Mesenchymal stem cell (in vitro differentiated cells and primary cell): ENCODE data around the gene MYH9.
"Not testable (repeated sequence)": the region's sequence is repeated elsewhere in the genome, so short reads cannot be mapped to it uniquely, and the experiment has no call there.

ENCODE experiments used
- DNase-seq: peaks from one replicate; pipeline ENCODE4 v3.0.0-alpha.2; 2013
- H2AFZ ChIP-seq: one replicate; pipeline ENCODE4 v1.6.1; 2013; ENCODE audit warnings: low read depth, mild to moderate bottlenecking, control low read depth, inconsistent platforms, low read length, moderate library complexity
- H2AK5ac ChIP-seq: 2 replicates; pipeline ENCODE4 v1.6.1; 2013; ENCODE audit warnings: low read length, moderate library complexity, mild to moderate bottlenecking, inconsistent platforms; ENCODE audit not compliant: severe bottlenecking
- H2BK120ac ChIP-seq: one replicate; pipeline ENCODE4 v1.6.1; 2013; ENCODE audit warnings: low read depth, mild to moderate bottlenecking, inconsistent platforms, low read length, moderate library complexity
- H2BK12ac ChIP-seq, 2 experiments: one replicate each; pipeline ENCODE4 v1.6.1; 2013; ENCODE audit warnings: inconsistent platforms in 2 of 2, low read length in 2 of 2, mild to moderate bottlenecking in 2 of 2, moderate library complexity in 2 of 2, control low read depth in 1 of 2
- H2BK15ac ChIP-seq: one replicate; pipeline ENCODE4 v1.6.1; 2013; ENCODE audit warnings: mild to moderate bottlenecking, low read depth, inconsistent platforms; ENCODE audit not compliant: poor library complexity, severe bottlenecking
- H2BK5ac ChIP-seq: 2 replicates; pipeline ENCODE4 v1.6.1; 2013; ENCODE audit warnings: low read depth, mild to moderate bottlenecking, low read length, control low read depth, inconsistent platforms; ENCODE audit not compliant: poor library complexity, severe bottlenecking
- H3K14ac ChIP-seq, 2 experiments: one replicate each; pipeline ENCODE4 v1.6.1; 2013; ENCODE audit warnings: inconsistent platforms in 2 of 2, low read length in 2 of 2, control low read depth in 1 of 2, mild to moderate bottlenecking in 1 of 2, moderate library complexity in 1 of 2
- H3K18ac ChIP-seq, 2 experiments: one replicate each; pipeline ENCODE4 v1.6.1; 2013; ENCODE audit warnings: inconsistent platforms in 2 of 2, low read length in 2 of 2, control low read depth in 1 of 2, low read depth in 1 of 2, mild to moderate bottlenecking in 1 of 2
- H3K23ac ChIP-seq, 2 experiments: one replicate each; pipeline ENCODE4 v1.6.1; 2013; ENCODE audit warnings: inconsistent platforms in 2 of 2, low read length in 2 of 2, mild to moderate bottlenecking in 2 of 2, moderate library complexity in 2 of 2, control low read depth in 1 of 2
- H3K27ac ChIP-seq: 2 replicates; pipeline ENCODE4 v1.5.1; 2013; ENCODE audit warnings: mild to moderate bottlenecking, moderate library complexity, low read length, control low read depth, inconsistent platforms; ENCODE audit not compliant: poor library complexity, severe bottlenecking
- H3K27me3 ChIP-seq, 2 experiments: 2 replicates each; pipeline versions ENCODE4 v1.6.1 to v1.7.0; 2013; ENCODE audit warnings: low read length in 2 of 2, mild to moderate bottlenecking in 2 of 2, moderate library complexity in 2 of 2, control low read depth in 1 of 2, inconsistent platforms in 1 of 2; ENCODE audit not compliant: control insufficient read depth in 1 of 2, insufficient read depth in 1 of 2
- H3K36me3 ChIP-seq, 2 experiments: 2 replicates each; pipeline versions ENCODE4 v1.6.1 to v1.7.0; 2013; ENCODE audit warnings: low read length in 2 of 2, control low read depth in 1 of 2, inconsistent platforms in 1 of 2, low read depth in 1 of 2, mild to moderate bottlenecking in 1 of 2; ENCODE audit not compliant: insufficient read depth in 2 of 2, control insufficient read depth in 1 of 2
- H3K4ac ChIP-seq, 2 experiments: one replicate each; pipeline ENCODE4 v1.6.1; 2013; ENCODE audit warnings: inconsistent platforms in 2 of 2, low read length in 2 of 2, mild to moderate bottlenecking in 2 of 2, moderate library complexity in 2 of 2, control low read depth in 1 of 2, low read depth in 1 of 2
- H3K4me1 ChIP-seq: 2 replicates; pipeline ENCODE4 v1.6.1; 2013; ENCODE audit warnings: low read depth, low read length, control low read depth; ENCODE audit not compliant: control insufficient read depth, insufficient read depth
- H3K4me2 ChIP-seq: 2 replicates; pipeline ENCODE4 v1.6.1; 2013; ENCODE audit warnings: low read length, mild to moderate bottlenecking, inconsistent platforms; ENCODE audit not compliant: poor library complexity, severe bottlenecking
- H3K4me3 ChIP-seq, 2 experiments: 2 replicates each; pipeline versions ENCODE4 v1.5.1 to v1.7.0; 2013; ENCODE audit warnings: low read length in 2 of 2, mild to moderate bottlenecking in 2 of 2, control low read depth in 1 of 2, low read depth in 1 of 2; ENCODE audit not compliant: insufficient read depth in 1 of 2
- H3K79me1 ChIP-seq: replicated peaks from 2 replicates; pipeline ENCODE4 v1.6.1; 2013; ENCODE audit warnings: mild to moderate bottlenecking, control low read depth, low read length, inconsistent platforms; ENCODE audit not compliant: poor library complexity, severe bottlenecking
- H3K9ac ChIP-seq: 2 replicates; pipeline ENCODE4 v1.7.0; 2013; ENCODE audit warnings: mild to moderate bottlenecking, low read length, moderate library complexity
- H3K9me3 ChIP-seq: 2 replicates; pipeline ENCODE4 v1.7.0; 2013; ENCODE audit warnings: mild to moderate bottlenecking, low read length; ENCODE audit not compliant: control insufficient read depth
- H4K8ac ChIP-seq: one replicate; pipeline ENCODE4 v1.6.1; 2013; ENCODE audit warnings: inconsistent platforms, mild to moderate bottlenecking, low read length, moderate library complexity
- H4K91ac ChIP-seq: one replicate; pipeline ENCODE4 v1.6.1; 2013; ENCODE audit warnings: mild to moderate bottlenecking, low read length, inconsistent platforms
- WGBS: methylation state at CpG from one replicate; pipeline ENCODE4 v1.1.7; 2013; ENCODE audit warnings: mixed read lengths; 5-methylcytosine and 5-hydroxymethylcytosine counted together

The MYH9 gene

GRCh38 chr22:36267896-36268485 lies 119.8 kb downstream of the MYH9 start:
- H2AK5ac ChIP-seq, result no peak overlapping the region
- no peak overlapping the region for H4K91ac ChIP-seq
- no peak overlapping the region for H3K18ac ChIP-seq
- no peak overlapping the region for H3K9ac ChIP-seq
- H2BK15ac ChIP-seq, result no peak overlapping the region
- H3K79me1 ChIP-seq, result no peaks in the 10 kb centered on the region
- H3K36me3 ChIP-seq, result peaks cover 23 to 30% of the 10 kb centered on the region in 2 experiments
- no peak overlapping the region for H3K23ac ChIP-seq
- no peak overlapping the region for H3K27ac ChIP-seq
- no peaks in the 10 kb centered on the region for H3K27me3 ChIP-seq
- H3K4ac ChIP-seq, result no peak overlapping the region
- H3K4me1 ChIP-seq, result no peaks in the 10 kb centered on the region
- H4K8ac ChIP-seq, result no peak overlapping the region
- no peak overlapping the region for H3K4me2 ChIP-seq
- no peak overlapping the region for H3K14ac ChIP-seq
- no peaks in the 10 kb centered on the region for H3K9me3 ChIP-seq
- no peak for DNase-seq
- H2BK12ac ChIP-seq, result no peak overlapping the region
- no peak overlapping the region for H3K4me3 ChIP-seq
- H2AFZ ChIP-seq, result no peak overlapping the region
- no peak overlapping the region for H2BK5ac ChIP-seq
- no peak overlapping the region for H2BK120ac ChIP-seq
- WGBS, result 94% methylated on average over 8 of the region's 11 CpGs

GRCh38 chr22:36267058-36267457 lies 120.7 kb downstream of the MYH9 start:
- no peak overlapping the region for H3K4me2 ChIP-seq
- H3K79me1 ChIP-seq, result no peaks in the 10 kb centered on the region
- H3K9ac ChIP-seq, result no peak overlapping the region
- DNase-seq, result no peak
- no peak overlapping the region for H4K8ac ChIP-seq
- no peaks in the 10 kb centered on the region for H3K9me3 ChIP-seq
- H3K14ac ChIP-seq, result no peak overlapping the region
- H3K4me3 ChIP-seq, result no peak overlapping the region
- H3K4me1 ChIP-seq, result no peaks in the 10 kb centered on the region
- H2BK120ac ChIP-seq, result no peak overlapping the region
- no peak overlapping the region for H2BK5ac ChIP-seq
- no peak overlapping the region for H3K23ac ChIP-seq
- H3K27ac ChIP-seq, result no peak overlapping the region
- no peak overlapping the region for H2BK12ac ChIP-seq
- no peak overlapping the region for H2AK5ac ChIP-seq
- WGBS, result 96% methylated on average over 3 of the region's 4 CpGs
- H4K91ac ChIP-seq, result no peak overlapping the region
- H3K18ac ChIP-seq, result no peak overlapping the region
- H2AFZ ChIP-seq, result no peak overlapping the region
- H3K4ac ChIP-seq, result no peak overlapping the region
- H3K27me3 ChIP-seq, result no peaks in the 10 kb centered on the region
- no peak overlapping the region for H2BK15ac ChIP-seq
- peaks cover 32 to 35% of the 10 kb centered on the region in 2 experiments for H3K36me3 ChIP-seq

GRCh38 chr22:36263886-36264664 lies 123.7 kb downstream of the MYH9 start:
- not testable (repeated sequence) for DNase-seq, H3K4me1 ChIP-seq, H2BK5ac ChIP-seq, H3K79me1 ChIP-seq, H4K8ac ChIP-seq, H3K23ac ChIP-seq, H3K9ac ChIP-seq, H3K18ac ChIP-seq, H2AK5ac ChIP-seq, H2AFZ ChIP-seq, H3K4me2 ChIP-seq, H2BK12ac ChIP-seq, H3K27ac ChIP-seq, H4K91ac ChIP-seq, H2BK15ac ChIP-seq, H3K4ac ChIP-seq, H3K9me3 ChIP-seq, H3K4me3 ChIP-seq, H3K27me3 ChIP-seq, H2BK120ac ChIP-seq, H3K14ac ChIP-seq
- WGBS, result 93% methylated on average over 6 of the region's 7 CpGs
- peaks cover 35 to 45% of the 10 kb centered on the region in 2 experiments for H3K36me3 ChIP-seq

- H2BK15ac ChIP-seq, H3K4me2 ChIP-seq, H3K23ac ChIP-seq, H2BK5ac ChIP-seq, H3K79me1 ChIP-seq, H3K9ac ChIP-seq, H3K14ac ChIP-seq, H2AFZ ChIP-seq, H3K4me3 ChIP-seq, H3K18ac ChIP-seq, DNase-seq, H4K91ac ChIP-seq, H2BK120ac ChIP-seq, H3K9me3 ChIP-seq, H4K8ac ChIP-seq, H2AK5ac ChIP-seq, H2BK12ac ChIP-seq, H3K27ac ChIP-seq, H3K4ac ChIP-seq, H3K27me3 ChIP-seq: not testable (repeated sequence)
- 64% methylated on average over 4 of the region's 5 CpGs for WGBS
- H3K4me1 ChIP-seq, result peaks cover 12% of the 10 kb centered on the region
- H3K36me3 ChIP-seq, result peaks cover 31 to 51% of the 10 kb centered on the region in 2 experiments
Observed at GRCh38 chr22:36263216-36263673, 124.5 kb downstream of the MYH9 start.
